Mammary microvascular endothelial cell (primary cell): ENCODE measurements around the gene STARD10. TPM values are rescaled to one million over a fixed set of nuclear protein-coding genes. Genes with fewer than 3 reads are reported as not detected.

Experiments
- total RNA-seq: library from RNA; depleted of rRNA; stranded (reverse); fragments of >200 nt; gene quantifications from 2 replicates; pipeline ENCODE4 v1.2.3, GENCODE V29; 2015

Gene STARD10, protein sequence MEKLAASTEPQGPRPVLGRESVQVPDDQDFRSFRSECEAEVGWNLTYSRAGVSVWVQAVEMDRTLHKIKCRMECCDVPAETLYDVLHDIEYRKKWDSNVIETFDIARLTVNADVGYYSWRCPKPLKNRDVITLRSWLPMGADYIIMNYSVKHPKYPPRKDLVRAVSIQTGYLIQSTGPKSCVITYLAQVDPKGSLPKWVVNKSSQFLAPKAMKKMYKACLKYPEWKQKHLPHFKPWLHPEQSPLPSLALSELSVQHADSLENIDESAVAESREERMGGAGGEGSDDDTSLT
- 24.8 and 28.8 TPM in 2 replicates for total RNA-seq

DNA sequence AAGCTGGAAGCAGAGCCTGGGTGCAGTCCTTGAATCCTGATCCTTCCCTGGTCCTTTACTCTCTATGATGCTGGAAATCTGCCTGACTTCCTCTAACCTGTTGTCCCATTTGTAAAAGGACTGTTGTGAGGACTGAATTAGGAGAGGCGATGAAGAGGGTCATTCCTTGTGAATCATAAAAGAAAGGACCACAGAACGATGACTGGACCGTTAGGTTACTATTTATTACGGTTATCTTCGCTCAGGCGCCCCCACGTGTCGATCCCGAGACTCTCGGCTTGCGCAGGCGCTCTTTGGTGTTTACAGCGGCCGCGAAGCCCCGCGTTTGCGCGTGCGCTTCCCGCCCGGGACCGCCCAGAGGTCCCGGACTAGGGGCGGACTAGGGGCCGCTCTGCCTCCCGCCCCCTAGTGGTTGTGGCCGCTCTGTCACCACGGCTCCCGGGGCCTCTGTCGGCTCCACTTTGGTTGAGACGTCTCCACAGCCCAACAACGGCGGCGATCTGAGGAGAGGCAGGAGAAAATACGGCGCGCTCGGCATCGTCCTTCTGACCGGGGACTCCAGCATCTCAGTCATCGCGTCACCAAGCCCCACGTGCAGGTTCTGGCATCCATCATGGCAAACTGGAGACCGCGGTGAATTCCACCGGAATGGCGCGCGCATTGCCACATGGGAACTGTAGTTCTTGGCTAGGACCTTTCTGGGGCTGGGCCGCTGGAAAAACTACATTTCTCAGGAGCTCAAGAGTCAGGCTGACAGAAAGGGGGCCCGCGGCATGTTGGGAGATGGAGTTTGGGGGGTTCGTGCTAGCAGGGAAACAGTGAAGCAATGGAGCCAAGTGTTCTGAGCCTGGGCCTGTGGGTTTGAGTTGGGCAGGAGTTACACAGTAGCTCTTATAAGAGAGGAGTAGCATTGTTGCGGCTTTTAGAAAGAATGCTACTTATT, at the start of gene STARD10:
STARD10 (minus strand) TSS at position 623 of the 943 bp plus-strand sequence. CDS start 12,866 bp downstream, outside the sequence.

DNA sequence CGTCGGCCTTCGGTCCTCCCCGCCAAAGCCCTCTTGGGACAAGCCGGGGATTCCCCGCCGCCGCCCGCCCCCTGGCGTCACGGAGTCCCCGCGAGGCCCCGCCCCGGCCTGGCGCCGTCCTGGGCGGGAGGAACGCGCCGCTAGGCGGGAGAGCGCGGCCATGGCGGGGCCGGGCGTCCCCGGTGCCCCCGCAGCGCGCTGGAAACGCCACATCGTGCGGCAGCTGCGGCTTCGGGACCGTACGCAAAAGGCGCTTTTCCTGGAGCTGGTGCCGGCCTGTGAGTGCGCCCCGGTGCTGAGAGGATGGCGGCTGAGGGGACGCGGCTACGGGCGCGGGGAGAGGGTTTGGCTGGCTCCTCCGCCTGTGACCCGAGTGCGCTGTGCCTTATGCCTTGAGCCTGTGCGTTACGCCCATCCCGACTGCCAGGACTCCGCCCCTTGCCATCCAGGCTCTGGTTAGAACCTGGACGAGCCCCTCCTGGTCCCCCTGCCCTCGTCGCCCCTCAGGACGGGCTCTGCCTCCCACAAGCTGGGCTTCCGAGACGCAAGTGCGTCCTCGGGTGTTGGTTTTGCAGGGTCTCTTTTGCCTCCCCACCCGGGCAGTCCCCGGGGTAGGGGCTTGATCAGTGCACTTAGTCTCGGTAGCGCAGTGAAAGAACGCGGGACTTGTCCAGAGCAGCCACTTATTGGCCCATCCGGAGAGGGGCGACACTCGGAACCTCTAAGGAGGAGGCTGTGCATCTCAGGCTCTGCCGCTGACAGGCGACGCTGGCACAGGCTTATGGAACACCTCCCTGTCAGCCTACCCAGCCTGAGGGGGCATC, 20.7 kb upstream of the STARD10 start, which contains the start of gene ATG16L2:
ATG16L2 (plus strand) TSS at position 126 of the 824 bp plus-strand sequence; CDS start at position 161, 35 bp downstream.

DNA sequence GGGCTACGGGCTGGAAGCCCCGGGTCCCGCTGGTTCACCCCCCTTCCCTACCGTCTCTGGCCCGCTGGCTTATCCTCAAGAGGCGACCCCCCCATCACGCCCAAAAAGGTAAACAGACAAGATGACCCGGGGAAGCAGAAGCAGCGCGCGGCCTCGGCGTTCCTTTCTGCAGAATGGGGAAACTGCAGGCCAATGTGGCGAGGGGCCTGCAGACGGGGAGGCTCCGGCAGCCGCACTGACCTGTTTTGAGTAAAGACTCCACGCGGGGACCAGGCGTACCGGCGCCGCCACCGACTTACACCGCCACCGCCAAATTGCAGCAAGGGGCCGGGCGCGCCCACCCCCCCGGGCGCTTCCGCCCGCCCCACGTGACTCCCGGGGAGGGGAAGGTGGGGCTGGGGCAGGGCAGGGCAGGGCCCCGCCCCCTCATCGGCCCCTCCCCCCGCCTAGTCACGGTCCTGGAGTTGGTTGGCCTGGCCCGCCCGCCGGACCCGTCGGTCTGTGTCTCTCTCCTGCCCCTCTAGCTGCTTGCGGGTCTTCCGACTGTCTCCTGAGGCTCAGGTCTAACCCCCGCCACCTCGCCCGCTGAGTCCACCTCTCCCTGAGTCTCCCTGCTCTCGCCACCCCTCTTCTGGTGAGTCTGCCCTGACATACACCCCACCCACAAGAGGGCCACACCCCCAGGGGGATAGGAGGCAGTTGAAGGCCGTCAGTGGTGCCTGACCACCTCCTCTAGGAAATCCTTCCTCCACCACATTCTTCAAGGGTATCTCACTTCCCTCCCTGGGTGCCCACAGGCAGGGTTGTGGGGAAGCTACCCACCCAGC, 41.5 kb downstream of the STARD10 start, which contains the start of gene ARAP1:
ARAP1 (minus strand) TSS at position 321 of the 827 bp plus-strand sequence. CDS start 25,280 bp downstream, outside the sequence.

Other genes with a start within 250 kb of the STARD10 start
- 105 and 112 TPM in 2 replicates for gene PDE2A, start 119.6 kb downstream of the STARD10 start, total RNA-seq
- 65.5 and 73.3 TPM in 2 replicates for gene ARAP1, start 41.6 kb downstream of the STARD10 start, total RNA-seq
- gene ATG16L2, start 20.4 kb upstream of the STARD10 start, total RNA-seq, result 7.3 and 8.9 TPM in 2 replicates